Measurements from ENCODE around the gene PPP2R2B.
A peak's percentile ranks its signal among the peaks of the same experiment; 100 is the strongest.

The PPP2R2B gene

GRCh38 chr5:146646441-146646840 is 232.1 kb downstream of the PPP2R2B start:
- DNase-seq (ENCODE audit: low read depth), result no peak

GRCh38 chr5:146645342-146645741 is 233.2 kb downstream of the PPP2R2B start:
- DNase-seq (ENCODE audit: low read depth), result no peak
- TF ChIP-seq CTCF (IDR thresholded peaks at IDR 0.05; ENCODE audit: control insufficient read depth, insufficient read depth, low read depth, low read length, missing control alignments), result no peak
- no peak overlapping the region for H3K4me3 ChIP-seq (ENCODE audit: control insufficient read depth, low read depth, low read length)

More at GRCh38 chr5:146646441-146646840, 232.1 kb downstream of the PPP2R2B start:
- H3K4me3 ChIP-seq (ENCODE audit: control insufficient read depth, low read depth, low read length), result no peak overlapping the region
- TF ChIP-seq CTCF (IDR thresholded peaks at IDR 0.05; ENCODE audit: control insufficient read depth, insufficient read depth, low read depth, low read length, missing control alignments), result peak; percentile 23

GRCh38 chr5:146644831-146645230 is 233.7 kb downstream of the PPP2R2B start:
- no peak overlapping the region for H3K4me3 ChIP-seq (ENCODE audit: control insufficient read depth, low read depth, low read length)
- TF ChIP-seq CTCF (IDR thresholded peaks at IDR 0.05; ENCODE audit: control insufficient read depth, insufficient read depth, low read depth, low read length, missing control alignments), result no peak
- DNase-seq (ENCODE audit: low read depth), result no peak

- TF ChIP-seq CTCF (IDR thresholded peaks at IDR 0.05; ENCODE audit: control insufficient read depth, insufficient read depth, low read depth, low read length, missing control alignments), result no peak
- no peak for DNase-seq (ENCODE audit: low read depth)
- no peak overlapping the region for H3K4me3 ChIP-seq (ENCODE audit: control insufficient read depth, low read depth, low read length)
These were observed 234.8 kb downstream of the PPP2R2B start for GRCh38 chr5:146643776-146644175.

- no peak overlapping the region for H3K4me3 ChIP-seq (ENCODE audit: control insufficient read depth, low read depth, low read length)
- no peak for DNase-seq (ENCODE audit: low read depth)
- TF ChIP-seq CTCF (IDR thresholded peaks at IDR 0.05; ENCODE audit: control insufficient read depth, insufficient read depth, low read depth, low read length, missing control alignments), result no peak
These were observed 236.1 kb downstream of the PPP2R2B start for GRCh38 chr5:146642410-146642809.

GRCh38 chr5:146641941-146642340 is 236.6 kb downstream of the PPP2R2B start:
- TF ChIP-seq CTCF (IDR thresholded peaks at IDR 0.05; ENCODE audit: control insufficient read depth, insufficient read depth, low read depth, low read length, missing control alignments), result no peak
- DNase-seq (ENCODE audit: low read depth), result no peak
- no peak overlapping the region for H3K4me3 ChIP-seq (ENCODE audit: control insufficient read depth, low read depth, low read length)

Measured in AG09309 (cell line).